Neural cell (in vitro differentiated cells): ENCODE measurements around the gene PRKG1. TPM values are rescaled to one million over a fixed set of nuclear protein-coding genes. Genes with fewer than 3 reads are reported as not detected.

Experiments
- H2AFZ ChIP-seq: fragments of 200-600, 300-800 bp; sonication (generic), shearing (Covaris generic); 2 replicates; pipeline ENCODE4 v1.6.0; 2014; ENCODE audit warnings: low read depth, mild to moderate bottlenecking, antibody characterized with exemption, low read length, moderate library complexity
- H3F3A ChIP-seq: fragments of 200-600 bp; shearing (Covaris generic); 2 replicates; pipeline ENCODE4 v1.6.1; 2016; ENCODE audit warnings: mild to moderate bottlenecking, moderate library complexity, mixed read lengths, antibody characterized with exemption, low read length; ENCODE audit not compliant: insufficient read depth, poor library complexity, severe bottlenecking
- H3K27ac ChIP-seq: fragments of 200-600, 300-800 bp; sonication (generic), shearing (Covaris generic); 2 replicates; pipeline ENCODE4 v1.5.1; 2014; ENCODE audit warnings: mild to moderate bottlenecking, low read length, moderate library complexity
- H3K27me3 ChIP-seq: fragments of 300-800, 200-600 bp; sonication (generic), shearing (Covaris generic); 2 replicates; pipeline ENCODE4 v1.6.0; 2014; ENCODE audit warnings: mild to moderate bottlenecking, low read depth, low read length, moderate library complexity; ENCODE audit not compliant: insufficient read depth
- H3K36me3 ChIP-seq: fragments of 300-800, 200-600 bp; sonication (generic), shearing (Covaris generic); 2 replicates; pipeline ENCODE4 v1.5.1; 2014; ENCODE audit warnings: mild to moderate bottlenecking, antibody characterized with exemption, low read length, moderate library complexity; ENCODE audit not compliant: insufficient read depth
- H3K4me2 ChIP-seq: fragments of 300-800, 200-600 bp; sonication (generic), shearing (Covaris generic); 2 replicates; pipeline ENCODE4 v1.6.0; 2014; ENCODE audit warnings: mild to moderate bottlenecking, low read length
- H3K4me3 ChIP-seq: fragments of 300-800, 200-600 bp; sonication (generic), shearing (Covaris generic); 2 replicates; pipeline ENCODE4 v1.5.1; 2014; ENCODE audit warnings: mild to moderate bottlenecking, low read length, moderate library complexity
- H3K79me2 ChIP-seq: fragments of 200-600 bp; shearing (Covaris generic); replicated peaks from 2 replicates; pipeline ENCODE4 v1.6.0; 2014; ENCODE audit warnings: mild to moderate bottlenecking, low read length, moderate library complexity; ENCODE audit not compliant: insufficient read depth
- H3K9ac ChIP-seq: fragments of 300-800, 200-600 bp; sonication (generic), shearing (Covaris generic); 2 replicates; pipeline ENCODE4 v1.6.1; 2016; ENCODE audit warnings: mild to moderate bottlenecking, low read length, mixed read lengths
- H3K9me2 ChIP-seq: fragments of 200-600 bp; shearing (Covaris generic); 2 replicates; pipeline ENCODE4 v1.6.1; 2016; ENCODE audit warnings: mild to moderate bottlenecking, low read length, mixed read lengths; ENCODE audit not compliant: insufficient read depth
- H3K9me3 ChIP-seq: fragments of 200-600, 300-800 bp; sonication (generic), shearing (Covaris generic); 2 replicates; pipeline ENCODE4 v1.6.1; 2016; ENCODE audit warnings: mild to moderate bottlenecking, mixed run types, low read length, moderate library complexity, mixed read lengths
- H4K20me1 ChIP-seq: fragments of 200-600 bp; shearing (Covaris generic); 2 replicates; pipeline ENCODE4 v1.6.1; 2016; ENCODE audit warnings: mild to moderate bottlenecking, mixed run types; ENCODE audit not compliant: insufficient read depth
- EP300 ChIP-seq: fragments of 450-650 bp; conservative IDR thresholded peaks from 2 replicates; pipeline ENCODE4 v1.6.1; 2014; ENCODE audit warnings: antibody characterized with exemption, mild to moderate bottlenecking, moderate library complexity; ENCODE audit not compliant: poor library complexity, severe bottlenecking
- EZH2 ChIP-seq: fragments of 200-600, 300-800 bp; shearing (Covaris generic), sonication (generic); IDR thresholded peaks from 2 replicates; pipeline ENCODE4 v1.6.1; 2014; ENCODE audit warnings: antibody characterized with exemption, low read length, borderline replicate concordance, mild to moderate bottlenecking; ENCODE audit not compliant: insufficient read depth, poor library complexity, severe bottlenecking
- MXI1 ChIP-seq: fragments of 450-650 bp; conservative IDR thresholded peaks from 2 replicates; pipeline ENCODE4 v1.6.1; 2014; ENCODE audit warnings: antibody characterized with exemption, mild to moderate bottlenecking; ENCODE audit not compliant: poor library complexity, severe bottlenecking
- POLR2AphosphoS5 ChIP-seq: IDR thresholded peaks from 2 replicates; pipeline ENCODE4 v1.6.1; 2012
- RAD21 ChIP-seq: fragments of 450-650 bp; conservative IDR thresholded peaks from 2 replicates; pipeline ENCODE4 v1.6.1; 2014; ENCODE audit warnings: antibody characterized with exemption, mild to moderate bottlenecking, moderate library complexity
- SMC3 ChIP-seq: fragments of 450-650 bp; conservative IDR thresholded peaks from 2 replicates; pipeline ENCODE4 v1.6.1; 2014; ENCODE audit warnings: antibody characterized with exemption, mild to moderate bottlenecking, moderate library complexity; ENCODE audit not compliant: poor library complexity
- TAF1 ChIP-seq: IDR thresholded peaks from 2 replicates; pipeline ENCODE4 v1.6.1; 2012; ENCODE audit warnings: low read depth
- polyA plus RNA-seq: library from polyadenylated mRNA; depleted of rRNA; stranded (reverse); fragments of >200 nt; gene quantifications from 2 replicates; pipeline ENCODE4 v1.2.3, GENCODE V29; 2014
- TF ChIP-seq, protein P1 (sequence below): IDR thresholded peaks from 2 replicates; pipeline ENCODE4 v1.6.1; 2012; ENCODE audit warnings: borderline replicate concordance
- TF ChIP-seq, protein P2 (sequence below): fragments of 450-650 bp; IDR thresholded peaks from 2 replicates; pipeline ENCODE4 v1.5.1; 2014; ENCODE audit warnings: antibody characterized with exemption, mild to moderate bottlenecking, moderate library complexity; ENCODE audit not compliant: poor library complexity, severe bottlenecking

Gene PRKG1
- polyA plus RNA-seq, 1 donor from 2014 or later: 2.2 TPM

DNA sequence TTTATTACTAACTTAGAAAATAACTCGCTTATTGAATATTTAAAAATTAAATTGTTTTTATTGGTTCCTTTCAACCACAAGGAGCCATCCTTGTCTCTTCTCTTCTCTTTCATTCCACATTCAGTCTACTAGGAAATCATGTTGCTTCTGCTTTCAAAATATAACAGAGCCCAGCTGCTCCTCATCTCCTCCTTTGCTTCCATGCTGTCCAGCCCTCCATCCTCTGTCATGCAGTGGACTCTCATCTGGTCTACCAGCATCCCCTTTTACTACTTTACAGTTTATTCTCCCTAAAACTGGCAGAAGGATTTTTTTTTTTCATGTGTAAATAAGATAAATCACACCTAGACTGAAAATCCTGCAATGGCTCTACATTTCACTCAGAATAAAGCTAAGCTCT, 823.3 kb downstream of the PRKG1 start:
- H3K9me3 ChIP-seq: no peaks in the 10 kb centered on the region
- no peak overlapping the region for H3K4me3 ChIP-seq
- H3K27me3 ChIP-seq: no peaks in the 10 kb centered on the region
- no peaks in the 10 kb centered on the region for H3K9me2 ChIP-seq
- TF ChIP-seq EZH2 (no peak), EP300 (no peak), TAF1 (no peak), RAD21 (no peak), SMC3 (no peak), MXI1 (no peak), POLR2AphosphoS5 (no peak)
- TF ChIP-seq, protein P1, sequence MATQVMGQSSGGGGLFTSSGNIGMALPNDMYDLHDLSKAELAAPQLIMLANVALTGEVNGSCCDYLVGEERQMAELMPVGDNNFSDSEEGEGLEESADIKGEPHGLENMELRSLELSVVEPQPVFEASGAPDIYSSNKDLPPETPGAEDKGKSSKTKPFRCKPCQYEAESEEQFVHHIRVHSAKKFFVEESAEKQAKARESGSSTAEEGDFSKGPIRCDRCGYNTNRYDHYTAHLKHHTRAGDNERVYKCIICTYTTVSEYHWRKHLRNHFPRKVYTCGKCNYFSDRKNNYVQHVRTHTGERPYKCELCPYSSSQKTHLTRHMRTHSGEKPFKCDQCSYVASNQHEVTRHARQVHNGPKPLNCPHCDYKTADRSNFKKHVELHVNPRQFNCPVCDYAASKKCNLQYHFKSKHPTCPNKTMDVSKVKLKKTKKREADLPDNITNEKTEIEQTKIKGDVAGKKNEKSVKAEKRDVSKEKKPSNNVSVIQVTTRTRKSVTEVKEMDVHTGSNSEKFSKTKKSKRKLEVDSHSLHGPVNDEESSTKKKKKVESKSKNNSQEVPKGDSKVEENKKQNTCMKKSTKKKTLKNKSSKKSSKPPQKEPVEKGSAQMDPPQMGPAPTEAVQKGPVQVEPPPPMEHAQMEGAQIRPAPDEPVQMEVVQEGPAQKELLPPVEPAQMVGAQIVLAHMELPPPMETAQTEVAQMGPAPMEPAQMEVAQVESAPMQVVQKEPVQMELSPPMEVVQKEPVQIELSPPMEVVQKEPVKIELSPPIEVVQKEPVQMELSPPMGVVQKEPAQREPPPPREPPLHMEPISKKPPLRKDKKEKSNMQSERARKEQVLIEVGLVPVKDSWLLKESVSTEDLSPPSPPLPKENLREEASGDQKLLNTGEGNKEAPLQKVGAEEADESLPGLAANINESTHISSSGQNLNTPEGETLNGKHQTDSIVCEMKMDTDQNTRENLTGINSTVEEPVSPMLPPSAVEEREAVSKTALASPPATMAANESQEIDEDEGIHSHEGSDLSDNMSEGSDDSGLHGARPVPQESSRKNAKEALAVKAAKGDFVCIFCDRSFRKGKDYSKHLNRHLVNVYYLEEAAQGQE: no peak
- TF ChIP-seq, protein P2, sequence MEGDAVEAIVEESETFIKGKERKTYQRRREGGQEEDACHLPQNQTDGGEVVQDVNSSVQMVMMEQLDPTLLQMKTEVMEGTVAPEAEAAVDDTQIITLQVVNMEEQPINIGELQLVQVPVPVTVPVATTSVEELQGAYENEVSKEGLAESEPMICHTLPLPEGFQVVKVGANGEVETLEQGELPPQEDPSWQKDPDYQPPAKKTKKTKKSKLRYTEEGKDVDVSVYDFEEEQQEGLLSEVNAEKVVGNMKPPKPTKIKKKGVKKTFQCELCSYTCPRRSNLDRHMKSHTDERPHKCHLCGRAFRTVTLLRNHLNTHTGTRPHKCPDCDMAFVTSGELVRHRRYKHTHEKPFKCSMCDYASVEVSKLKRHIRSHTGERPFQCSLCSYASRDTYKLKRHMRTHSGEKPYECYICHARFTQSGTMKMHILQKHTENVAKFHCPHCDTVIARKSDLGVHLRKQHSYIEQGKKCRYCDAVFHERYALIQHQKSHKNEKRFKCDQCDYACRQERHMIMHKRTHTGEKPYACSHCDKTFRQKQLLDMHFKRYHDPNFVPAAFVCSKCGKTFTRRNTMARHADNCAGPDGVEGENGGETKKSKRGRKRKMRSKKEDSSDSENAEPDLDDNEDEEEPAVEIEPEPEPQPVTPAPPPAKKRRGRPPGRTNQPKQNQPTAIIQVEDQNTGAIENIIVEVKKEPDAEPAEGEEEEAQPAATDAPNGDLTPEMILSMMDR: no peak
- no peaks in the 10 kb centered on the region for H3K79me2 ChIP-seq
- H3K9ac ChIP-seq: no peak overlapping the region
- H4K20me1 ChIP-seq: no peaks in the 10 kb centered on the region
- no peak overlapping the region for H3K27ac ChIP-seq
- no peak overlapping the region for H2AFZ ChIP-seq
- H3F3A ChIP-seq: no peaks in the 10 kb centered on the region
- no peaks in the 10 kb centered on the region for H3K36me3 ChIP-seq
- H3K4me2 ChIP-seq: no peak overlapping the region

DNA sequence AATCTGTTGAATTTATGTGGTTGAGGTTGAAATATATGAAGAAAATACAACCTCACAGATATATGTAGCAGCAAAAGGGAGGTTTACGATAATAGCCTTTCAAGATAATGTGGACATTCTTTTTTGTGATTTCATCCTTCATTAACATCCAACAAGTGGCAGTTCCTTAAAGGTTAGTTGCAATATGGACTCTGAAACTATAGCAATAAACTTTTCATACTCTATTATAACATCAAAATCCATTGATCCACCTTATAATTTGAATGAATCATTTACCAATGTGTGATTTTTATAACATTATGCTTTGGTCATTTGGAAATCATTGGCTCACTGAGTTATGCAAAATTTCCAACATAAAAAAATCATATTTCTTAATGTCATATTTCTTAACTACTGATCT, 825.9 kb downstream of the PRKG1 start:
- no peaks in the 10 kb centered on the region for H3K9me3 ChIP-seq
- H3K36me3 ChIP-seq: no peaks in the 10 kb centered on the region
- H4K20me1 ChIP-seq: no peaks in the 10 kb centered on the region
- H3K4me3 ChIP-seq: no peak overlapping the region
- no peak overlapping the region for H3K9ac ChIP-seq
- no peaks in the 10 kb centered on the region for H3F3A ChIP-seq
- TF ChIP-seq MXI1 (no peak), EZH2 (no peak), SMC3 (no peak), RAD21 (no peak), POLR2AphosphoS5 (no peak), EP300 (no peak)
- H3K27ac ChIP-seq: no peak overlapping the region
- no peak overlapping the region for H2AFZ ChIP-seq
- no peak overlapping the region for H3K4me2 ChIP-seq
- H3K9me2 ChIP-seq: no peaks in the 10 kb centered on the region
- no peaks in the 10 kb centered on the region for H3K79me2 ChIP-seq
- H3K27me3 ChIP-seq: no peaks in the 10 kb centered on the region
